Activated T-cell treated with anti-CD3 and anti-CD28 coated beads, Interleukin-2, amount 50 U/mL, for 72 hours (primary cell): ENCODE data around the gene PKP3. TPM values are rescaled to one million over a fixed set of nuclear protein-coding genes. Genes with fewer than 3 reads are reported as not detected.

Source experiments
- ATAC-seq, 2 donors: fragments of 150-1000 bp; cut with Tn5 transposase; replicated peaks in 1 of 2; 2 replicates each; pipeline ENCODE4 v1.10.0; 2021; ENCODE audit warnings: moderate library complexity in 2 of 2, mild to moderate bottlenecking in 1 of 2
- DNase-seq, 2 donors: peaks; one replicate each; pipeline ENCODE4 v3.0.0; 2021 to 2022; ENCODE audit warnings: mixed read lengths in 1 of 2
- H3K27ac Mint-ChIP-seq: one replicate; pipeline ENCODE4 v1.8.0; 2022; ENCODE audit warnings: mild to moderate bottlenecking, moderate library complexity, mixed read lengths
- H3K27me3 Mint-ChIP-seq: one replicate; pipeline ENCODE4 v1.8.0; 2022; ENCODE audit warnings: low read depth, mixed read lengths
- H3K36me3 Mint-ChIP-seq, 2 donors: one replicate each; pipeline ENCODE4 v1.8.0; 2022; ENCODE audit warnings: mixed read lengths in 2 of 2, mild to moderate bottlenecking in 1 of 2; ENCODE audit not compliant: insufficient read depth in 2 of 2
- H3K4me1 Mint-ChIP-seq: one replicate; pipeline ENCODE4 v1.8.0; 2022; ENCODE audit warnings: low read depth, mixed read lengths
- H3K4me3 Mint-ChIP-seq, 2 donors: one replicate each; pipeline ENCODE4 v1.8.0; 2022; ENCODE audit warnings: mild to moderate bottlenecking in 2 of 2, mixed read lengths in 2 of 2, moderate library complexity in 2 of 2
- H3K9me3 Mint-ChIP-seq, 2 donors: one replicate each; pipeline ENCODE4 v1.8.0; 2022; ENCODE audit warnings: mixed read lengths in 2 of 2
- total RNA-seq, 2 donors: library from RNA; stranded (reverse); gene quantifications; one replicate each; pipeline ENCODE4 v1.2.3, GENCODE V29; 2022

PKP3 gene
- total RNA-seq, 2 donors from 2014 or later, result 0.16 to 1.2 TPM

- no peaks in the 10 kb centered on the region for H3K27me3 Mint-ChIP-seq
- peaks cover 47% of the 10 kb centered on the region for H3K4me1 Mint-ChIP-seq
- ATAC-seq (no peak), DNase-seq (no peak)
- H3K36me3 Mint-ChIP-seq, result peaks cover 3% of the 10 kb centered on the region in 2 donors
- no peak overlapping the region for H3K4me3 Mint-ChIP-seq
- H3K27ac Mint-ChIP-seq, result no peak overlapping the region
- H3K9me3 Mint-ChIP-seq, result no peaks in the 10 kb centered on the region
These were observed 58.3 kb downstream of the PKP3 start for GRCh38 chr11:452203-452744.

GRCh38 chr11:452916-453527 lies 59.0 kb downstream of the PKP3 start:
- Mint-ChIP-seq H3K27ac (no peak overlapping the region), H3K27me3 (no peaks in the 10 kb centered on the region), H3K9me3 (no peaks in the 10 kb centered on the region), H3K4me3 (no peak overlapping the region), H3K36me3 (peaks cover 3% of the 10 kb centered on the region in 2 donors), H3K4me1 (peaks cover 54% of the 10 kb centered on the region)
- ATAC-seq, result no peak
- no peak for DNase-seq

- H3K4me1 Mint-ChIP-seq, result peaks cover 53% of the 10 kb centered on the region
- no peak for DNase-seq
- peaks cover 3% of the 10 kb centered on the region in 2 donors for H3K36me3 Mint-ChIP-seq
- no peak for ATAC-seq
- H3K4me3 Mint-ChIP-seq, result no peak overlapping the region
- H3K9me3 Mint-ChIP-seq, result no peaks in the 10 kb centered on the region
- no peak overlapping the region for H3K27ac Mint-ChIP-seq
- no peaks in the 10 kb centered on the region for H3K27me3 Mint-ChIP-seq
These were observed 59.6 kb downstream of the PKP3 start for GRCh38 chr11:453564-453963.

- ATAC-seq (no peak), DNase-seq (no peak)
- Mint-ChIP-seq H3K4me3 (no peak overlapping the region), H3K36me3 (peaks cover 3% of the 10 kb centered on the region in 2 donors), H3K9me3 (no peaks in the 10 kb centered on the region), H3K4me1 (peaks cover 48% of the 10 kb centered on the region), H3K27ac (no peak overlapping the region), H3K27me3 (no peaks in the 10 kb centered on the region)
These were observed 60.0 kb downstream of the PKP3 start for GRCh38 chr11:454043-454442.

Other genes with a start within 250 kb of the PKP3 start
- not detected for gene SCGB1C1, start 201.1 kb upstream of the PKP3 start, total RNA-seq
- 10 to 100 TPM; 64.6 to 76.8 TPM for gene BET1L, start 186.8 kb upstream of the PKP3 start, total RNA-seq
- 100 to 1,000 TPM; 118 to 134 TPM for gene RIC8A, start 186.5 kb upstream of the PKP3 start, total RNA-seq
- gene SIRT3, start 157.9 kb upstream of the PKP3 start, total RNA-seq, result 10 to 100 TPM; 36.5 to 39.0 TPM
- gene PSMD13, start 157.2 kb upstream of the PKP3 start, total RNA-seq, result 100 to 1,000 TPM; 133 to 174 TPM
- gene NLRP6, start 115.8 kb upstream of the PKP3 start, total RNA-seq, result 1 to 10 TPM; 1.5 to 3.2 TPM
- gene PGGHG, start 105.1 kb upstream of the PKP3 start, total RNA-seq, result 100 to 1,000 TPM; 161 to 273 TPM
- gene IFITM5, start 94.7 kb upstream of the PKP3 start, total RNA-seq, result not detected
- 100 to 1,000 TPM; 542 to 639 TPM for gene IFITM2, start 86.4 kb upstream of the PKP3 start, total RNA-seq
- 100 to 1,000 TPM; 306 to 384 TPM for gene IFITM1, start 80.2 kb upstream of the PKP3 start, total RNA-seq
- 10 to 100 TPM; 24.4 to 75.8 TPM for gene IFITM3, start 73.3 kb upstream of the PKP3 start, total RNA-seq
- gene B4GALNT4, start 24.7 kb upstream of the PKP3 start, total RNA-seq, result 1 to 10 TPM; 2.1 to 2.7 TPM
- gene SIGIRR, start 20.8 kb downstream of the PKP3 start, total RNA-seq, result 10 to 100 TPM; 59.3 to 68.4 TPM
- gene ANO9, start 47.8 kb downstream of the PKP3 start, total RNA-seq, result 10 to 100 TPM; 34.3 to 56.5 TPM
- gene PTDSS2, start 56.1 kb downstream of the PKP3 start, total RNA-seq, result 10 to 100 TPM; 20.6 to 22.5 TPM
- 10 to 100 TPM; 88.9 to 95.3 TPM for gene RNH1, start 113.0 kb downstream of the PKP3 start, total RNA-seq
- 10 to 100 TPM; 28.8 to 40.1 TPM for gene HRAS, start 141.4 kb downstream of the PKP3 start, total RNA-seq
- gene LRRC56, start 143.3 kb downstream of the PKP3 start, total RNA-seq, result 1 to 10 TPM; 1.2 to 3.1 TPM
- gene LMNTD2, start 166.5 kb downstream of the PKP3 start, total RNA-seq, result 1 to 10 TPM; 3.1 to 5.5 TPM
- gene RASSF7, start 166.8 kb downstream of the PKP3 start, total RNA-seq, result 10 to 100 TPM; 13.5 to 14.2 TPM
- gene PHRF1, start 182.3 kb downstream of the PKP3 start, total RNA-seq, result 10 to 100 TPM; 29.7 to 31.0 TPM
- 10 to 100 TPM; 46.7 to 95.8 TPM for gene IRF7, start 221.7 kb downstream of the PKP3 start, total RNA-seq
- gene CDHR5, start 230.7 kb downstream of the PKP3 start, total RNA-seq, result under 1 TPM in 1 of 2 donors, not detected in 1; 0.09 TPM
- not detected for gene SCT, start 233.0 kb downstream of the PKP3 start, total RNA-seq
- gene DRD4, start 243.1 kb downstream of the PKP3 start, total RNA-seq, result 1 to 10 TPM; 1.7 to 2.0 TPM